Natural killer cell (primary cell): ENCODE measurements around the gene CAVIN2. TPM values are rescaled to one million over a fixed set of nuclear protein-coding genes. Genes with fewer than 3 reads are reported as not detected.

ENCODE experiments used
- total RNA-seq, 4 donors: library from RNA; stranded (reverse); fragments of 120-200 nt in 1 of 4; gene quantifications; one replicate each; pipeline versions ENCODE4 v1.2.3 to v1.2.4, GENCODE V29; 2013 to 2022

Gene CAVIN2
- total RNA-seq, 3 donors from 2014 or later (not counting 1 experiment from before 2014, with no cell fraction given), result 1.9 to 23.7 (median 9.9) TPM

Other genes with a start within 250 kb of the CAVIN2 start
- 10 to 100 TPM; 44.5 to 52.2 (median 45.7) TPM for gene NABP1, start 169.0 kb downstream of the CAVIN2 start, total RNA-seq